Right hindlimb (tissue), 1 donor: ENCODE data around the gene PHACTR2.
"Not testable (repeated sequence)": the region's sequence is repeated elsewhere in the genome, so short reads cannot be mapped to it uniquely, and the experiment has no call there.

Experiments
- DNase-seq: peaks from one replicate; pipeline ENCODE4 v3.0.0-alpha.2; 2018

Gene PHACTR2

DNA sequence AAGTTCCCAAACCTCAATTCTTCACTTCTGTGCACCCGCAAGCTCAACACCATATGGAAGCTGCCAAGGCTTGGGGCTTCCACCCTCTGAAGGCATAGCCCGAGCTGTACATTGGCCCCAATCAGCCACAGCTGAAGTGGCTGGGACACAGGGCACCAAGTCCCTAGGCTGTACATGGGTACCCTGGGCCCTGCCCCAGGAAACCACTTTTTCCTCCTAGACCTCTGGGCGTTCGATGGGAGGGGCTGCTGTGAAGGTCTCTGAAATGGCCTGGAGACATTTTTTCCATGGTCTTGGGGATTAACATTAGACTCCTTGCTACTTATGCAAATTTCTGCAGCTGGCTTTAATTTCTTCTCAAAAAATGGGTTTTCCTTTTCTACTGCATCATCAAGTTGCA is 195.8 kb downstream of the PHACTR2 start:
- not testable (repeated sequence) for DNase-seq

GRCh38 chr6:143874503-143874902 is 196.7 kb downstream of the PHACTR2 start:
- not testable (repeated sequence) for DNase-seq

- DNase-seq = no peak
These were observed 200.0 kb downstream of the PHACTR2 start for GRCh38 chr6:143877584-143878271.

- DNase-seq = no peak
These were observed 200.6 kb downstream of the PHACTR2 start for GRCh38 chr6:143878272-143878760.

DNA sequence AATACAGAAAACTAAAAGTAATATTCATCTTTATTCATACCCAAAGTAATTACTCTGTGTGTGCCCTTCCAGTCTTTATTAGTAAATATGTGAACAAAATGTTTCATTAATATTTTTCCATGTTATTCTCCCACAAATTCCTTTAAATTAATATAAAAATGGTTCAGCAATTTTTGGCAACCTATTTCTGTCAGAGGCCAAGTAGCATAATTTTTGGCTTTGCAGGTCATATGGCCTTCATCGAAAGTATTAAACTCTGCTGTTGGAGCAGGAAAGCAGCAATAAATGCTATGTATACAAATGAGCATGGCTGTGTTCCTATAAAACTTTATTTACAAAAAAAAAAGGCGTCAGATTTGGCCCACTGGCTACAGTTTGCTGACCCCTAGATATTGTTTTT is 202.6 kb downstream of the PHACTR2 start:
- DNase-seq = no peak
